ENCODE data around the gene DHX32. TPM values are rescaled to one million over a fixed set of nuclear protein-coding genes. Genes with fewer than 3 reads are reported as not detected.

The DHX32 gene
- total and polyA plus RNA-seq, 2 donors from 2014 or later: 20.0 to 33.2 TPM

GRCh38 chr10:125788156-125789034 lies 92.7 kb downstream of the DHX32 start:
- Histone ChIP-seq H3K36me3 (ENCODE audit: control insufficient read depth in 2 of 3, insufficient read depth in 3 of 3, low read length in 3 of 3) (peaks cover 0 to 7% (median 0%) of the 10 kb centered on the region in 3 donors), H3K4me3 (ENCODE audit: low read length in 3 of 3) (no peak overlapping the region), H3K9me3 (ENCODE audit: control insufficient read depth in 2 of 3, insufficient read depth in 1 of 3, low read length in 3 of 3) (no peaks in the 10 kb centered on the region), H3K4me1 (ENCODE audit: control insufficient read depth in 2 of 3, insufficient read depth in 2 of 3, low read depth in 1 of 3, low read length in 3 of 3) (peaks cover 0 to 5% (median 4%) of the 10 kb centered on the region in 3 donors), H3K27me3 (ENCODE audit: control insufficient read depth, insufficient read depth, low read length) (no peaks in the 10 kb centered on the region), H3K9ac (ENCODE audit: low read length in 3 of 3) (no peak overlapping the region), H3K27ac (ENCODE audit: low read depth in 2 of 2, low read length in 2 of 2) (no peak overlapping the region)
- DNase-seq: no peak
- no peak for TF ChIP-seq CTCF (IDR thresholded peaks at IDR 0.05; ENCODE audit: borderline replicate concordance, extremely low read depth, insufficient read depth)
- intact Hi-C loops (cut with DNase I): no loop called here
- FAIRE-seq: no peak

Small RNA genes within 50 kb of the gene (microRNA-seq; reads per million reads assigned to microRNA genes)
- not detected for gene MIR4484

Other genes with a start within 250 kb of the DHX32 start
- gene TEX36, start 198.1 kb downstream of the DHX32 start, total RNA-seq: not detected
- gene TEX36, start 198.1 kb downstream of the DHX32 start, polyA plus RNA-seq (ENCODE audit: insufficient read depth, low read depth, low replicate concordance): not detected
- gene EDRF1, start 161.6 kb downstream of the DHX32 start, total RNA-seq: 25.3 TPM
- gene EDRF1, start 161.6 kb downstream of the DHX32 start, polyA plus RNA-seq (ENCODE audit: insufficient read depth, low read depth, low replicate concordance): 11.4 TPM
- 0.13 TPM for gene MMP21, start 105.5 kb downstream of the DHX32 start, total RNA-seq
- not detected for gene MMP21, start 105.5 kb downstream of the DHX32 start, polyA plus RNA-seq (ENCODE audit: insufficient read depth, low read depth, low replicate concordance)
- 42.1 TPM for gene UROS, start 58.0 kb downstream of the DHX32 start, total RNA-seq
- gene UROS, start 58.0 kb downstream of the DHX32 start, polyA plus RNA-seq (ENCODE audit: insufficient read depth, low read depth, low replicate concordance): 81.7 TPM
- 46.2 TPM for gene BCCIP, start 57.7 kb downstream of the DHX32 start, total RNA-seq
- 71.3 TPM for gene BCCIP, start 57.7 kb downstream of the DHX32 start, polyA plus RNA-seq (ENCODE audit: insufficient read depth, low read depth, low replicate concordance)
- gene FANK1, start 15.3 kb upstream of the DHX32 start, total RNA-seq: 13.4 TPM
- 8.6 TPM for gene FANK1, start 15.3 kb upstream of the DHX32 start, polyA plus RNA-seq (ENCODE audit: insufficient read depth, low read depth, low replicate concordance)

All from kidney (tissue), 14 donors.